Esophagus (tissue), 2 donors: ENCODE results near the gene CDCA7L. TPM values are rescaled to one million over a fixed set of nuclear protein-coding genes. Genes with fewer than 3 reads are reported as not detected.

ENCODE experiments used
- H3K27ac ChIP-seq, 2 donors: one replicate each; pipeline ENCODE4 v1.5.1; 2013; ENCODE audit warnings: low read depth in 2 of 2, mild to moderate bottlenecking in 2 of 2, inconsistent platforms in 1 of 2, low read length in 1 of 2, moderate library complexity in 1 of 2
- H3K27me3 ChIP-seq, 2 donors: one replicate each; pipeline ENCODE4 v1.6.1; 2013; ENCODE audit warnings: low read length in 2 of 2, control low read depth in 1 of 2, mild to moderate bottlenecking in 1 of 2; ENCODE audit not compliant: insufficient read depth in 2 of 2, control insufficient read depth in 1 of 2
- H3K36me3 ChIP-seq, 2 donors: one replicate each; pipeline ENCODE4 v1.6.1; 2013; ENCODE audit warnings: low read length in 1 of 2; ENCODE audit not compliant: control insufficient read depth in 2 of 2, insufficient read depth in 2 of 2
- H3K4me1 ChIP-seq, 2 donors: one replicate each; pipeline ENCODE4 v1.6.1; 2013; ENCODE audit warnings: low read length in 1 of 2; ENCODE audit not compliant: control insufficient read depth in 2 of 2, insufficient read depth in 2 of 2
- H3K4me3 ChIP-seq, 2 donors: one replicate each; pipeline ENCODE4 v1.5.1; 2013; ENCODE audit warnings: low read length in 2 of 2, mild to moderate bottlenecking in 2 of 2, low read depth in 1 of 2, moderate library complexity in 1 of 2
- H3K9me3 ChIP-seq, 2 donors: one replicate each; pipeline ENCODE4 v1.6.1; 2013; ENCODE audit warnings: mild to moderate bottlenecking in 2 of 2, low read depth in 1 of 2, low read length in 1 of 2, moderate library complexity in 1 of 2; ENCODE audit not compliant: control insufficient read depth in 2 of 2, insufficient read depth in 1 of 2
- WGBS, 2 donors: extraction: QIAGEN DNeasy Blood & Tissue Kit; methylation state at CpG; one replicate each; pipeline ENCODE4 v1.1.7; 2013; 5-methylcytosine and 5-hydroxymethylcytosine counted together
- polyA plus RNA-seq, 2 donors: library from polyadenylated mRNA; stranded (reverse); fragments of 200-250 nt; gene quantifications; one replicate each; pipeline ENCODE4 v1.2.3, GENCODE V29; 2013
- donor health status: healthy with polysubstance abuse.
- donor health status: Bipolar disorder and iron deficiency.

CDCA7L gene
- polyA plus RNA-seq, 2 donors, result 6.0 to 10.8 TPM

GRCh38 chr7:21947056-21947455, 1.4 kb upstream of the CDCA7L start:
- Histone ChIP-seq H3K27me3 (no peaks in the 10 kb centered on the region), H3K4me3 (no peak overlapping the region), H3K9me3 (no peaks in the 10 kb centered on the region), H3K4me1 (peaks cover 3 to 4% of the 10 kb centered on the region in 2 donors), H3K36me3 (no peaks in the 10 kb centered on the region), H3K27ac (no peak overlapping the region)
- WGBS, 2 donors, result 68 to 71% methylated on average over 3 of the region's 3 CpGs

GRCh38 chr7:21946222-21946709, 567 bp upstream of the CDCA7L start:
- H3K27ac ChIP-seq, result peak overlapping the region in 1 of 2 donors; percentile 9
- H3K36me3 ChIP-seq, result no peaks in the 10 kb centered on the region
- H3K4me1 ChIP-seq, result peaks cover 3 to 4% of the 10 kb centered on the region in 2 donors
- H3K27me3 ChIP-seq, result no peaks in the 10 kb centered on the region
- H3K4me3 ChIP-seq, result peak overlapping the region; percentile 67 to 70
- H3K9me3 ChIP-seq, result no peaks in the 10 kb centered on the region
- 13 to 15% methylated on average over 8 of the region's 8 CpGs for WGBS, 2 donors

DNA sequence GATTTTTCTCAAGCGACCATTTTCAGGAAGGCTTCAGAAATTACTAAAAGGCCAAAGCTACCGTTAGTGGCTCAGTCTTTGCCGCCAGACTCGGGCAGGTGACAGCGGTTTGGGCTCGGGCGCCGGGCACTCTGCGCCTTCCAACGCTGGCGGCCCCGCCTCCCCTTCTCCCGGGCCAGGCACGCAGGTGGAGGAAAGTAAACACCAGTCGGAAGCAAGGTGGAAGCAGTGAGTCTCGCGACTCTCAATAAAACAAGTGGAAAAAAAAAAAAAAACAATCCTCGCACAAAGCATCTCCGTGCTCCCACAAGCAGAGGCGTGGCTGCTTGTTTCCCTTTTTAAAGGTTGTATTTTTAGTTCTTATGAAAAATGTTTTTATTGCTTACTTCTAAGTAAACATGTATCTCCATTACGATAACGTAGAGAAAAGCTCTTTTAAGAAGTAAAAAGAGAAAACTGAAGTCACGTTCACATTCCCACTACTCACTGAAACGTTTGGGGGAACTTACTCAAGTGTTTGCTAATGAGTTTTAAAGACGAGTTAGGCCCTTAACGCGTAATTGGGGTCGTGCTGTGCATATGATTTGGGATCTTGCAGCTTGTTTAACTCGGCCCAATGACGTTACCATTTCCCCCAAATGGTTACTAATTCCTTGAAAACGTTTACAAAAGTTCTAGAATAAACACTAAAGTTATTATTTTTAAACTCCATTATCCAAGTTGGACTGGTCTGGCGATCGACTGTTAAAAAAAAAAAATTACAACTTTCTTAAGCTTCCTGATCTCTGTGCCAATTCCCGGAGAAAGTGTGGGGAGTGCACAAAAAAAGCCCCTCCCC, 864 bp downstream of the CDCA7L start:
- peak overlapping the region; percentile 74 to 87 for H3K27ac ChIP-seq
- H3K27me3 ChIP-seq, result no peaks in the 10 kb centered on the region
- peaks cover 3 to 4% of the 10 kb centered on the region in 2 donors for H3K4me1 ChIP-seq
- no peaks in the 10 kb centered on the region for H3K9me3 ChIP-seq
- no peaks in the 10 kb centered on the region for H3K36me3 ChIP-seq
- WGBS, 2 donors, result 1% methylated on average over 34 of the region's 34 CpGs
- H3K4me3 ChIP-seq, result peak overlapping the region; percentile 67 to 70

DNA sequence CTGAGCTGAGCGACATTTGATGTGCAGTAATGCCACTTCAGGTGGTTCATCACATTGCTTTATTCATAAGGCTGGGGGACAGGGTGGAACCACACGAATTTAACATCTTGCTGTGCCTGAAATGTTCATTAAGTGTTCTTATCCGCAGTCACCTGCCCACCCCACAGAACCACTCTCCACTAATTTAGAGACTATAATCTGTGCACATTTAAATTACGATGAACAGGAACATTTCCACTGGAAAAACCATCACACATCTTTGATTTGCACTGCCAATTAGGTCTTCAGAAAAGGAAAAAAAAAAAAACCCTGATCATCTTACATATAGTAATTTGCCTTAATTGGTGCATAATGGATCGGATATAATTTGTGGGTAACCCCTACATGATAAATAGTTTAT, 2.3 kb downstream of the CDCA7L start:
- H3K27me3 ChIP-seq, result no peaks in the 10 kb centered on the region
- peaks cover 3 to 4% of the 10 kb centered on the region in 2 donors for H3K4me1 ChIP-seq
- H3K9me3 ChIP-seq, result no peaks in the 10 kb centered on the region
- no peak overlapping the region for H3K4me3 ChIP-seq
- H3K36me3 ChIP-seq, result no peaks in the 10 kb centered on the region
- H3K27ac ChIP-seq, result no peak overlapping the region
- WGBS, 2 donors, result 89 to 92% methylated on average over 5 of the region's 5 CpGs

DNA sequence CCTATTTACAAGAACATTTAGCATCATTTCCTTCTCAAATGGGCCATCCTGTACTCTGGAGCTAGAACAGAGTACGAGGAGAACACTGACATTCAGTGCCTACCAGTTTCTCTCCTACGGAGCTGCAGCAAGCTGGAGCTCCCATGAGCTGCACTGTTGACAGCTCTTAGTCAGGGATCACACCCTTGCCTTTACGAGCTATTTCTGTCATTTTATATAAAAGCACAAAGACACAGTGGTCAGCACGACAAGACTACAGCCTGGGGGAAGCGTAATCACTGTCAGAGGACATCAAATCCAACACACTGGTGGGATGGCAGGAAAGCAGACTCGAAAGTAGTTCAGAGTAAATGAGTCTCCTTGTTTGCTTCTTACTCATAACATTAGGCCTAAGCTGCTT, 2.7 kb downstream of the CDCA7L start:
- WGBS, 2 donors, result 70 to 79% methylated on average over 6 of the region's 6 CpGs
- H3K27ac ChIP-seq, result no peak overlapping the region
- H3K4me1 ChIP-seq, result peaks cover 3 to 4% of the 10 kb centered on the region in 2 donors
- no peaks in the 10 kb centered on the region for H3K9me3 ChIP-seq
- no peaks in the 10 kb centered on the region for H3K36me3 ChIP-seq
- H3K27me3 ChIP-seq, result no peaks in the 10 kb centered on the region
- no peak overlapping the region for H3K4me3 ChIP-seq

DNA sequence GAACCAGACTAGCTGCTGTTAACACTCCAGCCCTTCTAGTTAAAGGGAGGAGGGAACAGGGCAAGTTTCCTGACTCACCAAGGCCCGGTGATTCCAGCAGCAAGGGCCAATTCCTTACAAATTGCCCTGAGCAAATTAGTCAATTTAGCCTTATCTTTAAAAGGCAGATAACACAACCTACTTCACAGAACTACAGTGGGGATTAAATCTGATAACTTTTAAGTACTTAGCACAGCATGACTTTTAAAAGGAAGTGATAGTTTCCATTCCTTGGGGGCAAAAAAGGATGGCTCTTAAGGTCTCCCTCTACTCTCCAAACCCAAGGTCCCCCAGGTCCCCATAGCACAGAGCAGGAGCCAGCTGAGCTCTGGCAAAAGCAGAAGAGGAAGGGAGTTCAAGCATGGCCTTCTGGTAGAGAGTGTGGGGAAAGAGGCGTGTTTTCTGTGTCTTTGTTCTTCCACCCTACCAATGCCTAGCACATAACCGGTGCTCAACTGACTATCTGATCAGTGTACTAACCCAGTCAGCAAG, 4.0 kb downstream of the CDCA7L start:
- H3K9me3 ChIP-seq, result no peaks in the 10 kb centered on the region
- no peaks in the 10 kb centered on the region for H3K27me3 ChIP-seq
- H3K27ac ChIP-seq, result no peak overlapping the region
- WGBS, 2 donors, result 56% methylated on average over 3 of the region's 3 CpGs
- H3K4me1 ChIP-seq, result peaks cover 3 to 4% of the 10 kb centered on the region in 2 donors
- H3K36me3 ChIP-seq, result no peaks in the 10 kb centered on the region
- H3K4me3 ChIP-seq, result no peak overlapping the region

DNA sequence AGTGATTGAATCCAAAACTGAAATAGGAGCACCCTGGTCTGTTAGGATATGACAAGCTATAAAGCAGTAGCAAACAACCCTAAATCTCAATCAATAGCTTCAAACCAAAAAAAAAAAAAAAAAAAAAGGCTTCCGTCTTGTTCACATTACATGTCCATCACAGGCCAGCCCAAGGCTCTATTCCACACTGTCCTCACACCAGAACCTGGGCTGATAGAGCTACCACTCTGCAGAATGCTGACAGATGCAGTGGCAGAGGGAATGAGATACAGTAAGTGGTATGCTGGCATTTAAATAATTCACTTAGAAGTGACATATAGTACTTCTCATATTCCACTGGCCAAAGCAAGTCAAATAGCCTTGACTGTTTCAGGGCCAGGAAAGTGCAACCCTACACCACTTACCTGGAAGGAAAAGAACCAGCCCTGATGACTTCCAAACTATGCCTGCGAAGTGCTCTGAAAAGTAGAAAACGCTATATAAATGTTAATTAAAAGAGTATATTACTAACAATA, 5.8 kb downstream of the CDCA7L start:
- H3K27me3 ChIP-seq, result no peaks in the 10 kb centered on the region
- H3K4me3 ChIP-seq, result no peak overlapping the region
- H3K36me3 ChIP-seq, result no peaks in the 10 kb centered on the region
- no peak overlapping the region for H3K27ac ChIP-seq
- H3K9me3 ChIP-seq, result no peaks in the 10 kb centered on the region
- WGBS, 2 donors, result 87 to 88% methylated on average over 3 of the region's 3 CpGs
- H3K4me1 ChIP-seq, result no peaks in the 10 kb centered on the region

DNA sequence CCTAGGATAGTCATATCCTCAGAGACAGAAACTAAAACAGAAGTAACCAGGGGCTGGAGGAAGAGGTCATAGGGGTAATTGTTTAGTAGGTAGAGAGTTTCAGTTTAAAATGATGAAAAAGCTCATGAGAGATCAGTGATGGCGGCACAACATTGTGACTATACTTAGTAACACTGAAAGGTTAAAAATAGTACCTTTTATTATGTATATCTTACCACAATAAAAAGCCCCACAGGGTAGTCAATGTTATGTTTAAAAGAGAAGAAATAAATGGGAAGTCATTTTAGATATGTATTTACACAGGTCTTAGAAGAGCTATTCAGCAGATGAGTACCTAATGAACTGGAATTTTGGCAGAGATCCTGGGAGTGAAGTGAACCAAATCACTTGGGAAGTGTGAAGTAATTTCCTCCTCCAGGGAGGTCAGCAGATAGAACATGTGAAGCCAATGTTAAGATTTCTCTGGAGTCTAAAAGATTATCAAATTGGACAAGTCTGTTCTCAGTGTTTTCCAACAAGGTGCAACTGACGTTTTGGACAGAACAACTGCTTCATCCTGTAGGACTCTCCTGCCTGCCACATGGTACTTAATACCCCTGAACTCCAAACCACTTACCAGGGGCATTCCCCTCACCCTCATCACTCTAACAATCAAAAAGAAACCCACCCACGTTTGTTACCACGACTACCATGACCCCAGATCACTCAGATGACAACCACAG, 6.4 kb downstream of the CDCA7L start:
- no peaks in the 10 kb centered on the region for H3K9me3 ChIP-seq
- no peak overlapping the region for H3K27ac ChIP-seq
- WGBS, 2 donors, result 36 to 48% methylated on average over 4 of the region's 4 CpGs
- no peaks in the 10 kb centered on the region for H3K27me3 ChIP-seq
- no peaks in the 10 kb centered on the region for H3K36me3 ChIP-seq
- no peak overlapping the region for H3K4me3 ChIP-seq
- no peaks in the 10 kb centered on the region for H3K4me1 ChIP-seq

- no peaks in the 10 kb centered on the region for H3K4me1 ChIP-seq
- WGBS, 2 donors, result 72 to 73% methylated on average over 2 of the region's 2 CpGs
- H3K4me3 ChIP-seq, result no peak overlapping the region
- no peaks in the 10 kb centered on the region for H3K27me3 ChIP-seq
- no peaks in the 10 kb centered on the region for H3K36me3 ChIP-seq
- H3K9me3 ChIP-seq, result no peaks in the 10 kb centered on the region
- H3K27ac ChIP-seq, result no peak overlapping the region
Measured at GRCh38 chr7:21938463-21938862, 7.2 kb downstream of the CDCA7L start.
